IPS-20b (cell line): ENCODE data around the gene DYRK3.
A peak's percentile ranks its signal among the peaks of the same experiment; 100 is the strongest.

Experiments used
- H3K27ac ChIP-seq: one replicate; pipeline ENCODE4 v1.5.1; 2013; ENCODE audit warnings: low read length
- H3K27me3 ChIP-seq: 2 replicates; pipeline ENCODE4 v1.6.1; 2013; ENCODE audit warnings: mild to moderate bottlenecking, low read length, inconsistent platforms; ENCODE audit not compliant: insufficient read depth
- H3K36me3 ChIP-seq: 2 replicates; pipeline ENCODE4 v1.6.1; 2013; ENCODE audit warnings: low read depth, mild to moderate bottlenecking, inconsistent platforms, low read length, moderate library complexity; ENCODE audit not compliant: insufficient read depth
- H3K4me1 ChIP-seq: 2 replicates; pipeline ENCODE4 v1.6.1; 2013; ENCODE audit warnings: mild to moderate bottlenecking, control low read depth, inconsistent platforms, low read length, moderate library complexity; ENCODE audit not compliant: insufficient read depth
- H3K4me3 ChIP-seq: 2 replicates; pipeline ENCODE4 v1.5.1; 2013; ENCODE audit warnings: mild to moderate bottlenecking, low read length, inconsistent platforms
- H3K9ac ChIP-seq: 2 replicates; pipeline ENCODE4 v1.6.1; 2013; ENCODE audit warnings: low read depth, mild to moderate bottlenecking, inconsistent platforms, low read length, moderate library complexity
- H3K9me3 ChIP-seq: 2 replicates; pipeline ENCODE4 v1.6.1; 2013; ENCODE audit warnings: mild to moderate bottlenecking, low read depth, low read length, inconsistent platforms; ENCODE audit not compliant: insufficient read depth

The DYRK3 gene

DNA sequence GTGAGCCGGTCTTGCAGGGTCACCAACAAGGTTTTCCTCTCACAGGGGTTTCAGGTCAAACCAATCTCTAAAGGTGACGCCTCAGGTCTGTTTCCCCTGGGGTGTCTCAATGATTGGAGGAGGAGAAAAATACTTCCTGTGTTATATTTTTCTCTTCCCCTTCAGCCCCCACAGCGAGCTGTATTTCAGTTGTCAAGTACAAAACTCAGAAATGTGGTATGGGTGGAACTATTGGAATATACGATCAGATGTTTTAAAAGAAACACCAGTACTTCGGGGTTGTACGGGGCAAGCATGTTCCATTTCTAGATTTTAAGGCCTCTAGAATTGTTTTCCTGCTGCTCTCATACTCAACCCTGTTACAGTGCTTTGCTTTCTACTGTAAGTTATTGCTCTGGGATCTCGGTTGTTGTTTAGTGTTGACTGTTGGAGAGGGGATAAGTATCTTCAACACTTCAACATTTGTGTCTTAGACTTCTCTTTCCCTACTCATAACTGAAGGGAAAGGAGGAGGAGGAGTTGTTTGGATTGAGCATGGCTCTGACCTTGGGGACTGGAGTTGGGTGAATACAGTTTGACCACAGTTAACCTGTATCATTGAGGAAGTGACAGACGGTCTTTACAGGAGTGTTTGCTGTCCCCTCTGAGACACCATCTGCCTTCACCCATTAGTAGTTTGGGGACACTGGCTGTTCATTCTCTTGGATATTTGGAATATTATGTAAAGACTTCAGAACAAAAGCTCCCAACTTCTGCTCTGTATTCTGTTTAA lies 51.3 kb downstream of the DYRK3 start:
- peak overlapping the region; percentile 93 for H3K4me3 ChIP-seq
- H3K4me1 ChIP-seq = peaks cover 22% of the 10 kb centered on the region
- H3K9me3 ChIP-seq = no peaks in the 10 kb centered on the region
- H3K27me3 ChIP-seq = peaks cover 50% of the 10 kb centered on the region
- H3K9ac ChIP-seq = peak overlapping the region; percentile 89; the same call in 1 of the 2 replicates
- no peak overlapping the region for H3K27ac ChIP-seq
- H3K36me3 ChIP-seq = no peaks in the 10 kb centered on the region

DNA sequence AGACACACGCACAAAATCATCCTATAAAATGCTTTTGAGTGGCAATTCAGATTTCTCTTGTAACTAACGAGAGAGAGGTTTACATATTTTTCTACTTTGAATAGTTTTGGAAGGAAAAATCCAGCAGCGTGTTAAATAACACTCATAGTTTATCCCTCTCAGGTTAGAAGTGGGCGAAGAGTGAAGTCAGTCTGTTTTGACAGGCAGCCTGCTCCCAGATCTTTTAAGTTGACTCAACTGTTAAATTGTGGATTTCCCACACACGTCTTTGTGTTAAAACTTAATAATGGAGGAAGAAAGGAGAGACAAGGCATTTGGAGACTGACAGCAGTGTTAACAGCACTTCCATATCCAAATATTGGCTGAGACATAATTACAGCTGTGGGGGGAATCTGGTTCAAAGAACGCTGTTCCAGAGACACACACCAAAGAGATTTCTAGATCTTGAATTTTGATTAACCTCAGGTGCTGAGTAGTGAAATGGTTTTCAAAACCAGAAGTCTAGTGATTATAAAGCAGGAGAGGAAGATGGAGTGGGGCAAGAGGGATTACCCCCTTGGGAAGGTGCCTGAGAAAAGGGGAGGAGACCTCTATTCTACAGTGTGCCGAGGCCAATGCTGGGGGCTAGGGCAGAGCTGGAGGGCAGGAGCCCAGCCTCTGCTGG lies 52.0 kb downstream of the DYRK3 start:
- H3K9me3 ChIP-seq = no peaks in the 10 kb centered on the region
- no peak overlapping the region for H3K9ac ChIP-seq
- H3K36me3 ChIP-seq = no peaks in the 10 kb centered on the region
- H3K27me3 ChIP-seq = peaks cover 42% of the 10 kb centered on the region
- H3K4me3 ChIP-seq = peak overlapping the region; percentile 93; the same call in 1 of the 2 replicates
- H3K4me1 ChIP-seq = peaks cover 22% of the 10 kb centered on the region
- H3K27ac ChIP-seq = no peak overlapping the region

DNA sequence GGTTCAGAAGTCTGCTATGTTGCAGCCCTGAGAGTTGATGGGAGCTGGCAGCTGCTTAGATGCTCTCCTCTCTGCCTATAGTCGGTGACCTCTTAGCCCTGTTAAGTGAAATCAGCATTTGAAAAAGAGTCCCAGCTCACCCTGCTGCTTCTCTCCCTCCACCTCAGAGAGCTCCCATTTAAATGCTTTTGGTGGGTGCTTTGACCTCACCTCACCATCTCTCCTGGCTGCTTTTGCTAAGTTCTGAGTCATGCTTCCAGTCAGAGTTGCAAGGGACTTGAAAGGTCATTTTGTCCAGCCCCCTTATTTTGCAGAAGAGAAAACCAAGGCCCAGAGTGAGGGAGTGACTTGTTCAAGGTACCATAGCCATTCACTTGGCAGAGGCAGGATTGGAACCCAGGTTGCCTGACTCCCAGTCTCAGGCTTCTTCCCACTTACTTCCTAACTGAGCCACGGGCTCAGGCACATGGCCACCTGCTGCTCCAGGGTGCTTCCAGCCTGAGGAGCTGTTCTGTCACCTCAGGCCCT lies 52.6 kb downstream of the DYRK3 start:
- Histone ChIP-seq H3K27me3 (peaks cover 36% of the 10 kb centered on the region), H3K4me3 (peak overlapping the region; percentile 35; the same call in 1 of the 2 replicates), H3K27ac (no peak overlapping the region), H3K4me1 (peaks cover 22% of the 10 kb centered on the region), H3K36me3 (no peaks in the 10 kb centered on the region), H3K9me3 (no peaks in the 10 kb centered on the region), H3K9ac (no peak overlapping the region; the same call in 1 of the 2 replicates)

DNA sequence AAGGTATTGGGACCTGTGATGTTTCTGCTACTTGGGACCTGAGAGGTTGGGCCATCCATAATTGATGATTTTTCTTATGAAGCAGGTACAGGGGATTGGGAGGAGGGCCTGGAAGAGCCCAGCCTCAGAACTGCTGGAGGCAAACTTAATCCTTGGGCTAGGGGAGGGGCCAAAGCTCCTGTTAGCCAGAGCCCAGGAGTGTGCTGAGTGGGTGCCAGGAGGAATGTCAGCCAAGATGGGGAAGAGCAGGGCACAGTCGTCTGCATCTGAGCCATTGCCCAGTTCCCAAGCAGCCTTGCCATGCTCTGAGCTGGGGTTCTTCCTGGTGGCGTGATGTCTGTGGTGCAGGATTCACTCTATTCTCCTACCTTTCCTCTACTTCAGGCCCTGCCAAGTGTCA lies 55.2 kb downstream of the DYRK3 start:
- Histone ChIP-seq H3K9me3 (no peaks in the 10 kb centered on the region), H3K27ac (no peak overlapping the region), H3K36me3 (0 out of 2 replicates have a peak, but pooled peaks cover 3% of the 10 kb centered on the region), H3K4me3 (no peak overlapping the region), H3K9ac (no peak overlapping the region), H3K4me1 (peaks cover 30% of the 10 kb centered on the region), H3K27me3 (peaks cover 20% of the 10 kb centered on the region; the same call in 1 of the 2 replicates)

DNA sequence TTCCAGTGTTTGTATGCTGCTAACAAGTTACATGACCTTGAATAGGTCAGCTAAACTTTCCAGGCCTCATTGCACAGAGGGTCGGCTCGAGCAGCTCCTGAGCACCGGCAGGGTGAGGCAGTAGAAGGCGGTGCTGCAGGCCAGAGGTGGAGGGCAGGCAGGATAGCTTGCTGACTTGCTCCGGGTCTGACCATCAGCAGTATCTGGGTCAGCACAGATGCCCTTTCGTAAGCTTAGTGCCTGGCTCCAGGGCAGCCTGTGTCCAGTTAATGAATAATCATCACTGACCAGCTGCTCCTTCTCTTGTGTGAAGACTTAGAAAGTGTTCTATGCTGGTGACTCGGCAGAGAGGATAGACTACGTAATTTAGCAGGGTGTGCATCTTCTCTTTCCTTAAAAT lies 56.3 kb downstream of the DYRK3 start:
- no peak overlapping the region for H3K4me3 ChIP-seq
- H3K36me3 ChIP-seq = 0 out of 2 replicates have a peak, but pooled peaks cover 3% of the 10 kb centered on the region
- no peaks in the 10 kb centered on the region for H3K9me3 ChIP-seq
- peaks cover 26% of the 10 kb centered on the region for H3K4me1 ChIP-seq
- H3K9ac ChIP-seq = no peak overlapping the region
- H3K27ac ChIP-seq = no peak overlapping the region
- H3K27me3 ChIP-seq = peaks cover 10% of the 10 kb centered on the region; the same call in 1 of the 2 replicates

DNA sequence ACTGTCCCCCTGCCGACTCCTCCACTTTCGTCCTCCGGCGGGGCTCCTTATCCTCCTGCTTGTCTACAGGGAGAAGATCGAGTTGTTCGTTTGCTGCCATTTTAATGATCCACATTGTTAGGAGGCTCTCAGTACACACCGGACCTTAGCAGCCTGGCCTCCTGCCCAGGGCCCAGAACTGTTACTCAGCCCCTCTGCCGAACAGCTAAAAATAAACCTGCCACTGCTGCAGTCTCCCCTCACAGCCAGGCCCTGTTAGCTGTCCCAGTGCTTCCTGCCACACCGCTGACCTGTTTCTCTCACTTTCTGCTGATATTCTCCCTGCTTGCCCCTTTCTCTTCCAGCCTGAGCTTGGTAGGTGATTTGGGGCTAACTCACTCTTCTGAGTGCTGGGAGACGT lies 57.7 kb downstream of the DYRK3 start:
- Histone ChIP-seq H3K36me3 (0 out of 2 replicates have a peak, but pooled peaks cover 3% of the 10 kb centered on the region), H3K27me3 (no peaks in the 10 kb centered on the region), H3K4me1 (peaks cover 16% of the 10 kb centered on the region), H3K27ac (no peak overlapping the region), H3K4me3 (no peak overlapping the region), H3K9ac (no peak overlapping the region), H3K9me3 (no peaks in the 10 kb centered on the region)

DNA sequence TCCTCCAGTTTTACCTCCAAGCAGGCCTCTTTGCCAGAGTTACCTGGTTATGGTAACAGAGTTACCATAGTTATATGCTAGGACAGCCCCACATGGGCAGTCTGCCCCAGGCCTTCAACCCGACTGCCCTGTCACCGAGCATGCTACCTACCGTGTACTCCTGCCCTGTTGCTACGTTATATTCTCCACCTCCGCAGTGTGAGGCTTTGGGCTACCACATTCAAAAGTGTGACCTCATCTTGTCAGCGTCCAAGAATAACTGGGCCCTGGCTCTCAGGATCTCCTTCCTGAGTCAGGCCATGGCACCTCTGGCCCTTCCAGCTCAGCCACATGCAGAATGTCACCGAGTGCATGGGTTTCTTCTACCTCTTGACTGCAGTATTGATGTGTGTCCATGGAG lies 58.3 kb downstream of the DYRK3 start:
- Histone ChIP-seq H3K4me3 (no peak overlapping the region), H3K36me3 (0 out of 2 replicates have a peak, but pooled peaks cover 3% of the 10 kb centered on the region), H3K9ac (no peak overlapping the region), H3K27ac (no peak overlapping the region), H3K9me3 (no peaks in the 10 kb centered on the region), H3K4me1 (peaks cover 12% of the 10 kb centered on the region), H3K27me3 (no peaks in the 10 kb centered on the region)

DNA sequence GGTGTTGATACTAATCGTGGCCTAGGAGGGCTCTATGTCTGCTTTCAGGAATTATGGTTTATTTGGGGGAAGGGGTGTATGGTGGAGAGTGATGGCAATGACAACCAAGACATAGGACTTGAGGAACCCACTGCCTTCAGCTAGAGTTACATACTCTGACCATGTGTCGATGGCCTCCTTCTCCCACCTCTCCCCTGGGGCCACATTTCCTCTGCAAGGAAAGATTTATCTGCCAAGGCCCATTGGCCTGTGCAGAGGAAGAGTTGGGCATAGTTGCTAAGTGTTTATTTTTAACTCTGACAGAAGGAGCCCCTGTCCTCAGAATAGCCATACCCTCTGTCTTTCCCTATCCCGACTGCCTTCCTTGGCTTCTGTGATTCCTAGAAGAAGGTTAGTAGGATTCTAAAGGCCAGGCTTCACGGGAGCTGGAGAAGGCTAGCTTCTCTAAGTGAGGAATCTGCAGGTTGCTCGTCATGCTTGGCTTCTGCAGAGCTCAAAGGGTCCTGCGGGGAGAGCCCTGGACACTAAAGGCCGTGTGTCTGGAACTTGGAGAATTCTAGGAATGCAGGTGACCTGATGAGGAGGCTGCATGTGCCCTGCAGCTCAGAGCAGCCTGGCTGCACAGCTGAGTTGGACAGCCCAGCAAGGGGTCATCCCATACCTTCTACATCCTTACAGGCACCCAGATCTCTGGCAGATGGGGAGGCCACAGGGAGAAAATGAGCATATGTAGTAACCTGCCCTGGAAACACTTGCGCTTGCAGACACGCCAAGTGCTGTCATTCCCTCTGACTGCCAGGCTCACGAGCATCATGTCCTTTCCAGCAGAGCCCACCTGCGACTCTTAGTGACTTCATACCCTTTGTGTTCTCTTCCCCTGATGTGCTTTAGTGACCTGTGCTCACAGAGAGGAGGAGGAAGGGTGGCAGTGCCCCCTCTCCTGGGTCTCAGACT lies 59.1 kb downstream of the DYRK3 start:
- no peak overlapping the region for H3K9ac ChIP-seq
- no peaks in the 10 kb centered on the region for H3K9me3 ChIP-seq
- H3K27me3 ChIP-seq = no peaks in the 10 kb centered on the region
- H3K4me1 ChIP-seq = peaks cover 8% of the 10 kb centered on the region
- no peak overlapping the region for H3K4me3 ChIP-seq
- no peak overlapping the region for H3K27ac ChIP-seq
- H3K36me3 ChIP-seq = 0 out of 2 replicates have a peak, but pooled peaks cover 3% of the 10 kb centered on the region

DNA sequence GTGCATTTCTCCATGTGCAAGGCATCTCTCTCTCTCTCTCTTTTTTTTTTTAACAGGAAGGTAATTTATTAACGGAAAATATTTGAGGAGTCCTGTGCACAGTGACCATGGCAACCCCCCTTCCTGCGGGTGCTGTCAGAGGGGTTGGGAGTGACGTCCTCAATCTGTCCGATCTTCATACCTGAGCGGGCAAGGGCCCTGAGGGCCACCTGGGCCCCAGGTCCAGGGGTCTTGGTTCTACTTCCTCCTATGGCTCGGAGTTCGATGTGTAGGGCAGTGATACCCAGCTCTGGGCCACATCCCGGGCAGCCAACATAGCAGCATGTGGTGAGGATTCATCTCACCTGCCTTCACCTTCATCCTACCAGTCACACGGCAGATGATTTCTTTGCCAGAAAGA lies 60.4 kb downstream of the DYRK3 start:
- Histone ChIP-seq H3K4me1 (peaks cover 8% of the 10 kb centered on the region), H3K27ac (no peak overlapping the region), H3K9ac (no peak overlapping the region), H3K36me3 (0 out of 2 replicates have a peak, but pooled peaks cover 3% of the 10 kb centered on the region), H3K27me3 (no peaks in the 10 kb centered on the region), H3K4me3 (no peak overlapping the region), H3K9me3 (no peaks in the 10 kb centered on the region)

DNA sequence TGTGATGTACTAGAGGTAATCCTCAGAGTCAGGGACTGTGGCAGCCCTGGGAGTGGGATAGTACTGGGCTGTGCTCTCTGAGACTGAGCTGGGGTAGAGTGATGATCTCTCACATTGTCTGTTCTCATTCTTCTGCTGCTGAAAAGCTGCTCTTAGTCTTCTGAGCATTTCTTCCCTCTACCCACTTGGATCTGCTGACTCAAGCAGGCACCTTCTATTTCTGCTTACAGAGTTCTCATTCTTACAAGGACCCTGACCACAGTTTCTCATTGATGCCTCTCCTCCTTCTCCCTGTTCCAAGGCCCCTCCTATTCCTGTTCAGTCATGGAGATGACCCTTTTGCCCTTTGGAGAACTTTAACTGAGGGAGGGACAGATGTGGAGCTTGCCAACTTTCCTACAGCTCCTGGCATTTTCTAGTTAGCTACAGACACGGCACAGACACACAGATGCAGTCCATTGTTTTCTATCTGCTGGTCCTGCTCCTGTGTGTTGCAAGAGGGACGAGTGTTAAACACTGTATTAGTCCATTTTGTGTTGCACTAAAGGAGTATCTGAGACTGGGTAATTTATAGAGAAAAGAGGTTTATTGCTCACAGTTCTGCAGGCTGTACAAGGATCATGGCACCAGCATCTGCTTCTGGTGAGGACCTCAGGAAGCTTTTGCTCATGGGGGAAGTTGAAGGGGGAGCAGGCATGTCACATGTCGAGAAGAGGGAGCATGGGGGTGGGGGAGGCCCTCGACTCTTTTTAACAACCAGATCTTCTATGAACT lies 61.7 kb downstream of the DYRK3 start:
- H3K4me1 ChIP-seq = peaks cover 8% of the 10 kb centered on the region
- H3K27ac ChIP-seq = no peak overlapping the region
- no peaks in the 10 kb centered on the region for H3K27me3 ChIP-seq
- H3K36me3 ChIP-seq = 0 out of 2 replicates have a peak, but pooled peaks cover 3% of the 10 kb centered on the region
- no peak overlapping the region for H3K9ac ChIP-seq
- no peaks in the 10 kb centered on the region for H3K9me3 ChIP-seq
- no peak overlapping the region for H3K4me3 ChIP-seq
